Gastroesophageal sphincter (tissue), 4 donors: Measurements from ENCODE around the gene FAM229A. TPM values are rescaled to one million over a fixed set of nuclear protein-coding genes. Genes with fewer than 3 reads are reported as not detected.
A peak's percentile ranks its signal among the peaks of the same experiment; 100 is the strongest.
"Not testable (repeated sequence)": the region's sequence is repeated elsewhere in the genome, so short reads cannot be mapped to it uniquely, and the experiment has no call there.

Experiments used
- ATAC-seq: fragments of 150-250 bp; one replicate; pipeline ENCODE4 v1.9.1; 2016; ENCODE audit warnings: mild to moderate bottlenecking, moderate library complexity
- H3K27ac ChIP-seq, 4 donors: fragments of 200-600 bp; sonication (generic) in 3 of 4; 1 replicate in 3 of 4; 2 replicates in 1 of 4; pipeline ENCODE4 v1.5.1; 2016 to 2019
- H3K27me3 ChIP-seq: fragments of 200-600 bp; sonication (generic); one replicate; pipeline ENCODE4 v1.5.1; 2019
- H3K36me3 ChIP-seq, 2 donors: fragments of 200-600 bp; sonication (generic); one replicate each; pipeline ENCODE4 v1.5.1; 2019; ENCODE audit warnings: control low read depth in 1 of 2
- H3K4me1 ChIP-seq, 3 donors: fragments of 200-600 bp; sonication (generic); 1 replicate in 2 of 3; 2 replicates in 1 of 3; pipeline ENCODE4 v1.5.1; 2016 to 2019; ENCODE audit warnings: control low read depth in 2 of 3
- H3K4me3 ChIP-seq, 2 donors: fragments of 200-600 bp; sonication (generic); one replicate each; pipeline ENCODE4 v1.5.1; 2019; ENCODE audit warnings: mild to moderate bottlenecking in 1 of 2, moderate library complexity in 1 of 2
- H3K9me3 ChIP-seq, 3 donors: fragments of 200-600 bp; sonication (generic); one replicate each; pipeline ENCODE4 v1.5.1; 2017 to 2019; ENCODE audit warnings: control low read depth in 2 of 3
- CTCF ChIP-seq, 4 experiments: fragments of 200-600 bp in 2 of 4; fragments of 450-650 bp in 2 of 4; sonication (generic) in 1 of 4; IDR thresholded peaks; one replicate each; pipeline ENCODE4 v1.5.1; 2017 to 2019; ENCODE audit warnings: antibody characterized with exemption in 4 of 4, mild to moderate bottlenecking in 2 of 4, moderate library complexity in 2 of 4
- EP300 ChIP-seq: sonication (generic); formaldehyde crosslinking; IDR thresholded peaks from one replicate; pipeline ENCODE4 v1.6.1; 2017; ENCODE audit warnings: antibody characterized with exemption, mild to moderate bottlenecking
- POLR2A ChIP-seq, 2 donors: fragments of 450-650 bp; IDR thresholded peaks; one replicate each; pipeline ENCODE4 v1.6.1; 2017; ENCODE audit warnings: antibody characterized with exemption in 2 of 2, mild to moderate bottlenecking in 2 of 2, moderate library complexity in 1 of 2
- POLR2AphosphoS5 ChIP-seq: sonication (generic); formaldehyde crosslinking; IDR thresholded peaks from one replicate; pipeline ENCODE4 v1.6.1; 2017; ENCODE audit warnings: antibody characterized with exemption
- WGBS, 2 donors: methylation state at CpG; one replicate each; pipeline ENCODE4 v1.1.5; 2018; ENCODE audit warnings: low coverage in 1 of 2; 5-methylcytosine and 5-hydroxymethylcytosine counted together
- total RNA-seq, 4 donors: library from RNA; depleted of rRNA; stranded (reverse); fragments of >200 nt; gene quantifications; one replicate each; pipeline ENCODE4 v1.1.0, GENCODE V29; 2016

Gene FAM229A
- total RNA-seq, 4 donors from 2014 or later = 0.74 to 7.6 (median 4.9) TPM

DNA sequence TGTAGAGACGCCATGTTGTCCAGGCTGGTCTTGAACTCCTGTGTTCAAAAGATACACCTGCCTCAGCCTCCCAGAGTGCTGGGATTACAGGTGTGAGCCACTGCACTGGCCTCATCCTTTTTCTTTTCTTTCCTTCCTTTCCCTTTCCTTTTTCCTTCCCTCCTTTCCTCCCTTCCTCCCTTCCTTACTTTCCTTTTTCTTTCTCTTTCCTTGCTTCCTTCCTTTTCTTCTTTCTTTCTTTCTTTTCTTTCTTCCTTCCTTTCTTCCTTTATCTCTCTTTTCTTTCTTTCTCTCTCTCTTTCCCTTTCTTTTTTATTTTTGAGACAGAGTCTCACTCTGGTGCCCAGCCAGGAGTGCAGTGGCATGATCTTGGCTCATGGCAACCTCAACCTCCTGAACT, 5.8 kb downstream of the FAM229A start:
- 80% methylated on average over 1 of the region's 1 CpG; no CpG with 5 or more reads in 1 of the 2 donors for WGBS, 2 donors
- no peak overlapping the region for H3K4me3 ChIP-seq

DNA sequence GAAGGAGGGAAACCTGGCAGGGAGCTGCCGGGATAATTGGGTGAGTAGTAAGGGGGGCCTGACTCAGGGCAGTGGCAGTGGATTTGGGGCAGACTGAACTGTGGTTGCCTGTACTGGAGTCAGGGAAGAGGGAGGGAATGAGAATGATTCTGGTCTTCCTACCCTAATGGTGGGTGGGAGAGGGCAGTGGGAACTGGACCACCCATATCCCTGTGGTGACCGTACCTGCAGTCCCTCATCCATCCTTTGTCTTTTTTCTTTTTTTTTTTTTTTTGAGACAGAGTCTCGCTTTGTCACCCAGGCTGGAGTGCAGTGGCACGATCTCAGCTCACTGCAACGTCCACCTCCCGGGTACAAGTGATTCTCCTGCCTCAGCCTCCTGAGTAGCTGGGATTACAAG, 6.5 kb downstream of the FAM229A start:
- peaks cover 0 to 39% (median 21%) of the 10 kb centered on the region in 3 donors for H3K4me1 ChIP-seq
- WGBS, 2 donors = 85% methylated on average over 5 of the region's 6 CpGs; no CpG with 5 or more reads in 1 of the 2 donors
- H3K27ac ChIP-seq, H3K36me3 ChIP-seq, H3K4me3 ChIP-seq, H3K9me3 ChIP-seq, ATAC-seq, H3K27me3 ChIP-seq: not testable (repeated sequence)

More for the DNA sequence above, 5.8 kb downstream of the FAM229A start:
- Histone ChIP-seq H3K27ac (no peak overlapping the region), H3K4me1 (peaks cover 0 to 43% (median 24%) of the 10 kb centered on the region in 3 donors), H3K36me3 (peaks cover 0 to 7% of the 10 kb centered on the region in 2 donors), H3K27me3 (no peaks in the 10 kb centered on the region), H3K9me3 (no peaks in the 10 kb centered on the region)
- ATAC-seq = no peak
- TF ChIP-seq EP300 (no peak), POLR2AphosphoS5 (no peak)

GRCh38 chr1:32353886-32354570, 8.3 kb downstream of the FAM229A start:
- Histone ChIP-seq H3K36me3 (peaks cover 0 to 7% of the 10 kb centered on the region in 2 donors), H3K4me1 (peaks cover 0 to 55% (median 25%) of the 10 kb centered on the region in 3 donors), H3K27me3 (no peaks in the 10 kb centered on the region), H3K9me3 (no peaks in the 10 kb centered on the region), H3K27ac (peak overlapping the region in 3 of 4 donors; percentile 9 to 94 (median 57)), H3K4me3 (no peak overlapping the region)
- no peak for ATAC-seq
- TF ChIP-seq POLR2AphosphoS5 = peak; percentile 10
- no peak for TF ChIP-seq EP300
- 17 to 21% methylated on average over 2 of the region's 2 CpGs for whole genome bisulfite sequencing, 2 donors

GRCh38 chr1:32353431-32353830, 8.9 kb downstream of the FAM229A start:
- Histone ChIP-seq H3K27ac (peak overlapping the region in 3 of 4 donors; percentile 57 to 94 (median 94)), H3K36me3 (peaks cover 0 to 7% of the 10 kb centered on the region in 2 donors), H3K9me3 (no peaks in the 10 kb centered on the region), H3K4me1 (peaks cover 0 to 55% (median 25%) of the 10 kb centered on the region in 3 donors), H3K4me3 (no peak overlapping the region), H3K27me3 (no peaks in the 10 kb centered on the region)
- TF ChIP-seq EP300 = no peak
- TF ChIP-seq POLR2AphosphoS5 = no peak
- no peak for TF ChIP-seq CTCF (IDR thresholded peaks at IDR 0.05)
- TF ChIP-seq POLR2A (IDR thresholded peaks at IDR 0.05) = no peak
- WGBS, 2 donors = 43 to 100% methylated on average over 1 of the region's 2 CpGs
- ATAC-seq = no peak

- WGBS, 2 donors = 60 to 65% methylated on average over 1 to 2 of the region's 2 CpGs
- Histone ChIP-seq H3K27ac (peak overlapping the region in 3 of 4 donors; percentile 57 to 94 (median 94)), H3K9me3 (no peaks in the 10 kb centered on the region), H3K27me3 (no peaks in the 10 kb centered on the region), H3K4me1 (peaks cover 0 to 55% (median 25%) of the 10 kb centered on the region in 3 donors), H3K4me3 (peak overlapping the region in 1 of 2 donors; percentile 90), H3K36me3 (peaks cover 0 to 7% of the 10 kb centered on the region in 2 donors)
- no peak for ATAC-seq
- TF ChIP-seq CTCF (IDR thresholded peaks at IDR 0.05) = no peak
- no peak for TF ChIP-seq POLR2AphosphoS5
- TF ChIP-seq POLR2A (IDR thresholded peaks at IDR 0.05) = no peak
- TF ChIP-seq EP300 = no peak
Observed at GRCh38 chr1:32352831-32353383, 9.4 kb downstream of the FAM229A start.

DNA sequence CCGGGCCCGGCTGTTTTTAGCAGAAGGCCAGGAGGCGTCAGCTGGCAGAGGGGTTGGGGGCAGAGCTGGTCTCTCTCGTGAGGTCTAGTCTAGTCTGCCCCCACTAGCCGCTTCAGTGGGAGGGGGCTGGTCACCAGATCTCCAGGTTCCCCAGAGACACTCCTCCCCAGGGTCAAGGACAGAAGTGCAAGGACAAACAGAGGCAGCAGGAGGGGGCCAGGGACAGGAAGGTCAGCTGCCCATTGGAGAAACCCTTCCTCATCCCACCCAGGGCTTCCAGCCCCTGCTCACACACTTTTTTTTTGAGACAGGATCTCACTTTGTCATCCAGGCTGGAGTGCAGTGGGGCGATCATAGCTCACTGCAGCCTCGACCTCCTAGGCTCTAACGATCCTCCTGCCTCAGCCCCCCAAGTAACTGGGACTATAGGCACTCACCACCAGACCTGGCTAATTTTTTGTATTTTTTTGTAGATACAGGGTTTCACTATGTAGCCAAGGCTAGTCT, 10.0 kb downstream of the FAM229A start:
- Histone ChIP-seq H3K4me1 (peaks cover 0 to 55% (median 25%) of the 10 kb centered on the region in 3 donors), H3K27ac (peak overlapping the region; percentile 82 to 97 (median 94)), H3K9me3 (no peaks in the 10 kb centered on the region), H3K27me3 (no peaks in the 10 kb centered on the region), H3K4me3 (peak overlapping the region; percentile 64 to 90), H3K36me3 (peaks cover 0 to 7% of the 10 kb centered on the region in 2 donors)
- WGBS, 2 donors = 60 to 90% methylated on average over 3 to 5 of the region's 8 CpGs
- no peak for ATAC-seq
- TF ChIP-seq POLR2AphosphoS5 = no peak
- no peak for TF ChIP-seq CTCF (IDR thresholded peaks at IDR 0.05)
- TF ChIP-seq POLR2A (IDR thresholded peaks at IDR 0.05) = no peak
- no peak for TF ChIP-seq EP300
